NCI-H2196 (cell line): Measurements from ENCODE around the gene SIAH2.

Experiments used
- DNase-seq: peaks from one replicate; lab custom pipeline; 2025; ENCODE audit not compliant: unreplicated experiment; lab: John Stamatoyannopoulos, UW

SIAH2 gene

DNA sequence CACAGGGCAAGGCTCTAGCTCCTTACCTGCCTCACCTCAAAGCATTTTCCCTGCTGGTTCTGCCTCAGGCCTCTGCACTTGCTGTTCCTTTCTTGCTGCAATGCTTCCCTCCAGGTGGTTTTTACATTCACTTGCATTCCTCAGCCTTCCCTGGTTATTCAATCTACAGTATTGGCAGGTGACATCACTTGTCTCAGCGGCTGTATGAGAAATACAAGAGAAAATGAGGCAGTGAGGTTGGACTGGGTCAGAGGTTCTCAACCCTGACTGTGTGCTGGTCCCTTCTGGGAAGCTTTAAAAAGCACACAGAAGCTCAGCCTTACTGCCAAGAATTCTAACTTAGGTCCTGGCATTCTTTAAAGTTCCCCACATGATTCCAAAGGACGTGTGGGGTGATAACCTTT is 26.7 kb downstream of the SIAH2 start:
- DNase-seq = no peak

DNA sequence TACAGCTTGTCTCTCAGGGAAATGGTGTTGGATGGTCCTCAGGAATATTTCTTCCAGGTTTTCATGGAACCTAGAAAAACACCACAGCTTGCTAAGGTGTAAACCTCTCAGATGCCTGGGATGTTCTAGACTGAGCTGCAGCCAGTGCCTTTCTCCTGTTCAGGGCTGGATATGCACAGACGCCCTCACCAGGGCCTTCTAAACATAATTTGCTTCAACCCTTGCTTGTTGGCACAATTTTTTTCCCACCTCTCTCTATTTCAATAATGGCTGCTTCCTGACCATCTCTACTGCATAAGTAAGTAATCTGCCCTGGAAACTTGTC is 28.2 kb downstream of the SIAH2 start:
- no peak for DNase-seq

DNA sequence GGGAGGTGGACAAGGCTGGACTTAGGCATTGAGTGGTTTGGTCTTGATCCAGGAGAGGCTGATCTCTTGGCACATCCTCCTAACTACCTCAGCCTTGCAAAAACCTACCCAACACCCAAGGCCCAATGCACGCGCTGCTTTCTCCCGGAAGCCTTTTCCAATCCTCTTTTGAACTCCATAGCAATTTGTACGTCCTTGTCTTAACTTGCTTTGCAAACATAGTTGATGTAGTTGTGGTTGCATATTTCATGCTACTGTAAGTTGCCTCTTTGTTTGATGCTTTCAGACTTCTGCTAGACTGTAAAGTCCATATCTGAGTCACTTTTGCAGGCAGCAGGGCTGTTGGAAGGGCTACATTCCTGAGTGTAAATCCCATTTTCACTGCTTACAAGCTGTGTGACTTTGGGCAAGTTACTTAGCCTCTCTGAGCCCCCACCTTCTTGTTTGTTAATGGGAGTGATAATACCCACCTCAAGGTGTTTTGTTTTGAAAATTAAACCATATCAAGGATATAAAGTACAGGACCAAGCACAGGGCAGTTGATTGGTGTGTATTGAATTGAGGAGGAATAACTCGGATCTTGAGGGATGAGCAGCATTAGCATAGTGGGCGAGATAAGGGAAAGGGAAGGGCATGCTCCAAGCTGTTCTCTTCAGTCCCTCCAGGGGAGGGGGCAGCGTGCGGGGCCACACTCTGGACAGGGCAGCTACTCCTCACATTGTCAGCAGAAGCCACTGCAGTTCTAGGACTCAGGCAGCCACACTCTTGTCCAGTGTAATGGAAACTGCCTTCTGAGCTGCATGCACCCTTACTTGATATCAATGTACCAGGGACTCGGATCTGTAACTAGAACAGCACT is 28.8 kb downstream of the SIAH2 start:
- DNase-seq = no peak

DNA sequence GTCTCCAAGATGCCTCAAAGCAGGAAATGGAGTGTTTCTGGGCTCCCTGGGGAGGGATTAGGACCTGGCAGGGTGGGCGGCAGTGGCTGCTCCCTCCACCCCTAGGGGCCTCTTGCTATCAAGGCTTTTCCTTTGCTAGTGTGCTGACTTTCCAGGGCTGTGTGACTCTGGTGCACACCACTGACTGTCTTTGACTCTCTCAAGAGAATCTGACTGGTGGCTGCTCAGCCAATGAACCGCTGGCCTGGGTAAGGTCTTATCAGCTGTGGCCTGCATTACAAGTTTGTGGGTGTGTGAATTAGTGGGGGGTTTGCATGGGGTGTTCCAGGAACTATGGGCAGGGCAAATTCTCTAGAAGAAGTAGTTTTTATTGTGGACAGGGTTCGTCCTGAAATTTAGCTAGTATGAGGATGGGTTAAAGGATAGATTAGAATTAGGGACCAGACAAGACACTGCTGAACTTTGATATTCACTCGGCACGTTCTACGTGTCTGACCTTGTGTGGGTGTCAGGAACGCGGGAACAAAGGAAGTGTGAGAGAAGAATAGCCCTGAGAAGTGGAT is 29.5 kb downstream of the SIAH2 start:
- no peak for DNase-seq

DNA sequence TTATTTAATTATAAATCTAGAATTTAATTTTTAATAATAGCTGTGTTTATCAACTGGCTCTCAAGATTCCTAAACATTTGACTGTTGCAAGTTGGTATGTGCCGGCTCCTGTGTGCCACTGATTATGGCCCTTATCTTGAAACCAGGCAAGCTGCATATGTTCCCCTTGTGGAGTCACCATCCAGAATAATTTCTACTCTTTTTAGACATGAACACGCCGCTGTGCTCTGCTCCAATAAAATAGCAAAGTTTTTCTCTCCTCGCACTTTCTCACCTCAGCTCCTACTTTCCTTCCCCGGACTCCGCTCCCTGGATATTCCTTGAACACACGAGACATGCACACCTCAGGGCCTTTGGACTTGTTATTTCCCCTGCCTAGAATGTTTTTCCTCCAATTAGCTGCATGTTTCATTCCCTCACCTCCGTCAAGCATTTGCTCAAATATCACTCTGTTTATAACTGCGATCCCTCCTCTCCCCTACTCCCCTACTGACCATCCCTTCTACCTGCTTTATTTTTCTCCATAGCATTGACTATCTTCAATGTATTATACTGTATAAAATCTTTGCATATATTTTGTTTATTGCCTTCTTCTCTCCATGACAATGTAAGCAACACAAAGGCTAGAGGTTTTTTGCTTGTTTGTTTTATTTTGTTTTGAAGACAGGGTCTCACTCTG is 33.1 kb downstream of the SIAH2 start:
- DNase-seq = no peak

DNA sequence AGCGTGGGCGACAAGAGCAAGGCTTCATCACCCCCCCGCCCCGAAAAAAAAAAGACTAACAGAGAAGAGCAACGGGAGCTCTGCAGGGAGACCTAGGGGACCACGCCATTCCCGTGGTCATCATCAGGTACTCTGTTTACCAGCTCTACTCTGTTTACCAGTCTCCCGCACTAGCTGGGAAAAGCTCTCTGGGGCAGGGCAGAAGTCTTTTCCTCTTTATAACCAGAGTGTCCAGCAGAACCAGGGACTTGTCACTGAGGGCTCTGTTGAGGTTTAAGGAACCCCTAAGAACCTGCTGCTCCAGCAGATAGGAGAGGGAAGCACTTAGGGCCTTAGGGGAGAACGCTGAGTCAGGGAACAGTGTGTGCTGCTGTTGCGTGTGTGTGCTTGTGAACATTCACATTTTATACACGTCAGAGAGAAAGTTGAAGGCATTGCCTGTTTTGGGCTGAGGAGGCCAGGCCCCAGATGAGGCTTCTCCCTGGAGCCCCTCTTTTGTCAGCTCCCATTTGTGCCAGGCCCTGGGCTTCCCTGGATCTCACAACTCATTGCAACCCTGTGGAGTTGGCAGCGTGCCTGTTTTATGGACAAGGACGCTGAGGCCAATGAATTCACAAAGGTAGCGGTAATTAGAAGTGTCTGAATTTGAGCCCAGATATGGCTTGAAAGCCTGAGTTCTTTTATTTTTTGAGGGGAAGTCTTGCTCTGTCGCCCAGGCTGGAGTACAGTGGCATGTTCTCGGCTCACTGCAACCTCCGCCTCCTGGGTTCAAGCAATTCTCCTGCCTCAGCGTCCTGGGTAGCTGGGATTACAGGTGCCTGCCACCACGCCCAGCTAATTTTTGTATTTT is 35.1 kb downstream of the SIAH2 start:
- DNase-seq = no peak

DNA sequence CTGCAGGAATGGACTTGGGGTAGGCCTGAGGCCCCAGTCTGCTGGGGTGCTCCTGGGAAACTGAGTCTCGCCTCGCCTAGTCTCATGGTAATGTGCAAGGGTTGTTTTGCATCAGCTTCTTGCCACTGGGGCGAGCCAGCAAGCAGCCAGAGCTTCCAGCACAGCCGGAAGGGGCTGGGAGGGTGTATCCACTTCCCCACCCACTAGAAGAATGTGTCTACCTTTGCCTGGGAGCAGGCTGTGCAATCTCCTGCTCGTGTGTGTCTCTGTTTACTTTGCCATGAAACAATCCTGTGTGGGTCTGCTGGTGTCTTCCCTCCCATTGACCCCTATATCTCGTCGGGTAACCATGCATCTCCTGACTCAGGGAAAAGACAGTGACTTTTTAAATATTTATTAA is 37.4 kb downstream of the SIAH2 start:
- no peak for DNase-seq

DNA sequence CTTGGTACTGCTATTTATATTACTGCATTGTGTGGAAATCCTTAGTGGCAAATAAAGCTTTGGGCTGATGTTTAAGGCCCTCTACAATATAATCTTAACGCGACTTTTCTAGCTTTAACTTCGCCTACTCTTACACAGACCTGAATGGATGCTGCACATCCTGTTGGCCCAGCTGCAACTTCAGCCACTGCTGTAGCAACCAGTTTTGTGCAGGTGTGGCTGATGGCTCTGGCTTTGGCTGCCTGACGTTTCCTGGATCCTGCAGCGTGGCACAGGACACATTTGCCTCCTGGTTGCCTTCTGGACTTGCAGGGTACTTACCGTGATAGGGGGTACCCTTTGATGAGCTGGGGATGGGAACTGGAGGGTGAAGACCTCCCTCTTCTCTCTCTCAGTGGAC is 39.0 kb downstream of the SIAH2 start:
- no peak for DNase-seq

DNA sequence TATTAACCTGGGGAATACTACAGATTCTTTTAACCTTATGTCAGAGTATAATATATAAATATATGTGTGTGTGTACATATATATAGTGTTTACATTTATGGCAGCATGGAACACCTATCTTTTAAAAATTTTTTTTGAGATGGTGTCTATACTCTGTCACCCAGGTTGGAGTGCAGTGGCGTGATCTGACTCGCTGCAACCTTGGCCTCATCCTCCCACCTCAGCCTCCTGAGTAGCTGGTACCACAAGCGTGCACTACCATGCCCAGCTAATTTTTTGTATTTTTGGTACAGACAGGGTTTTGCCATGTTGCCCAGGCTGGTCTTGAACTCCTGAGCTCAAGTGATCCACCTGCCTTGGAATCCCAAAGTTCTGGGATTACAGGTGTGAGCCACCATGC is 40.7 kb downstream of the SIAH2 start:
- DNase-seq = no peak

DNA sequence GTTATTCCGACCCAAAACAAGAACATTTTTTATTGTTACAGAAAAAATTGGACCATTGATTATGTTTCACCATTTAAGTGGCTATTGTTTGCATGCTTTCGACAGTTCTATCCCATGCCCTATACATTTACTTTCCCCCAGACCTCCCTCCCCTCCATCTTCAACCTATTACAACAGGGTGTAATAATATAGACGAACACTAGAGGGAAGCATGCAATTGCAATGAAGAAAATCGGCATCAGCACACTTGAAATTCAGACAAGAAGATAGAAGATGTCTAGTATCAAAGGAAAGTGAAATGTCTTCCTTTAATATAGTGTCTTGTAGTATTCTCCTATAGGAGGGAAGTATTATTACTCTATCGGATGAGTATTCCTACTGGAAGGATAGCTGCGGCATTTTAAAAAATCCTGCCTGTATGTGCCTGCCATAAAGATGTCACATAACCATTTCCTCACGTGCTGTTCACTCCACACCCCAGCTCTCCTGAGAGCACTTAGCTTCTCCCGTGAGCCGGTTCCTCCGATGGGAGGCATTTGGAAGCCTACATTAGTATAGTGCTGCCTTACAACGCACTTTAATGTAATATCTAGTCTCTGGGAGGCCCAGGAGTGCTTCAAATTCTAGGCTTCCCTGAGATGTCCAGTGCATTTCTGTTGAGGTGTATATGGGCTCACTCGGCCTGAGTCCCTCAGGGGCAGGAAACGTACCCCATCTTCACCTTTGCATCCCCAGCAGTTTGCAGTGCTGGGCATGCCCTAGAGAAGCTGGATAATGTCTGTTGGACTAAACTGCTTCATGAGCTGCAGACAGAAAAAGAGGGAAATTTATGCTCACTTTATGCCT is 41.5 kb downstream of the SIAH2 start:
- peak; percentile 61 for DNase-seq

DNA sequence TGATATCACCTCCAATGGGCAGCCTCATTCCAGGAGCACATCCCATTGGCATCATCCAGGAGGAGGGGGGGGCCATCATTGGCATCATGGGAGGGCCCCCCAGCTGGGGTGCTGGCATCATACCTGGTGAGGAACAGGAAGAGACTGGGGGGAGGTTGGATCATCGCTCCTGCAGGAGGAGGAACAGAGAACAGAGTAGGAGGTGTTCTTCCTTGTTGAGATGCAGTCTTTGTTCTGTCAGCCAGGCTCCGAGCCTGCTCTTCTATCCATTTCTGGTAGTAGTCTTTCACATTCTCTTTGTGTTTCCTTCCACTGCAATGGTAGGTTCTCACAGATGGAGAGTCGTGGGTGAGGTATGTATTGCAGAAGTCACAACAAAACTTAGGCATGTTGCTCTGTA is 42.5 kb downstream of the SIAH2 start:
- DNase-seq = no peak

DNA sequence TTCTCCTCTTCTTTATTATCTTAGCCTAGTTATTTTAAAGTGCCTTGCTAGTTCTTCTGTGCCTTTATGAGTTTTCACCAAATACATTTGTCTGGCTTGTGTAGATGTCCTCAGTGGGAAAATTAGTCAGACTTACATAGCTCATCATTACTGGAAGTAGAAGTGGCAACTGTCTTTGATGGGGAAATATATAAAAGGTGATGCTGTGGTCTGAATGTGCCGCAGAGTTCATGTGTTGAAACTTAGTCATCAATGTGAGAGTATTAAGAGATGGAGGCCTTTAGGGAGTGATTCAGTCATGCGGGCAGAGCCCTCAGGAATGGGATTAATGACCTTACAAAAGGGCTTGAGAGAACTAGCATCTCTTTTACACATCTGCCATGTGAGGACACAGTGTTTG is 52.9 kb downstream of the SIAH2 start:
- no peak for DNase-seq

DNA sequence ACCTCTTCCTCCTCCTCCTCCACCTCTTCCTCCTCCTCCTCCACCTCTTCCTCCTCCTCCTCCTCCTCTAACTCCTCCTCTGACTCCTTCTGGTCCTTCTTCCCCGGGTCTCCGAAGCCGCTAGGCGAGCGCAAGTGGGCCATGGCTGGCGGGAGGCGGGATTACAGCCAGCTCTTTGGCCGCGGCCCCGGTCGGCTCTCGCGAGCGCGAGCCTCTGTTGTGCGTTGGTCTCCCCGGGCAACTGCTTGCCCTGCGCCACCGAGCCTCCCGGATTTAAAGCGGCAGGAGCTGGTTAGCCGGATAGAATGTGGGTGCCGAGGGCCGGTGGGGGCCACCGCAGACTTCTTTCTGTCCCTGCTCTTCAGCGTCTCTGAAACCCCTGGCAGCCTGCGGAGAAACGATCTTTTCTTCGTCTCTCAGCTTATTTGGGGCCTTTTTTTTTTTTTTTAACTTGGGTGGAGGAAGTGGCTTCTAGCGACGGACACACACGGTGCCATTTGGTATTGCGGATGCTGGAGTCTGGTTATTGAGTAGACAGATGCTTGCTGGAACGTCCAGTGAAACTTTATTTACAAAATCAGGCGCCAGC is 59.1 kb downstream of the SIAH2 start, which contains the start of gene ERICH6:
Gene ERICH6 (minus strand): TSS at position 165 of the 589 bp plus-strand sequence. CDS start 22 bp downstream, at position 143.
- DNase-seq = peak; percentile 87

DNA sequence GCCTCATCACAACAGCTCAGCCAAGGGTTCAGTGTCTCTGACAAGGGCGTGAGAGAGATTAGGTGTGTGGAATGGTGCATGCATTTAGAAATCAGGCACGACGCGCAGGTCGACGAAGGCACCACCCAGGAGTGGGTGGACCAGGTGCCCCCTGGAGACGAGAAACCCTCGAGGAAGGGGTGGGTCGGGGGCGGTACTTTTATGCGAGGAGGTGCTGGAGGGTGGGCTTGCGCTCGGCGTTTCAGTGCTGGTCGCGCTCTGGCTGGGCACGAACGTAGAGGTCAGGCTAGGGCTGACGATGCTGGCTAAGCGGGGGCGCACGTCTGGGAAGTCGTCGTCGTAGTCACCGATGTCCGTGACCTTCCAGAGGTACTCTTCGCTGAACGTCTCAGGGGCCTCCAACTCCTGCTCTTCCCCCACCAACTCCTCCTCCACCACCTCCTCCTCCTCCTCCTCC is 59.6 kb downstream of the SIAH2 start:
- no peak for DNase-seq

DNA sequence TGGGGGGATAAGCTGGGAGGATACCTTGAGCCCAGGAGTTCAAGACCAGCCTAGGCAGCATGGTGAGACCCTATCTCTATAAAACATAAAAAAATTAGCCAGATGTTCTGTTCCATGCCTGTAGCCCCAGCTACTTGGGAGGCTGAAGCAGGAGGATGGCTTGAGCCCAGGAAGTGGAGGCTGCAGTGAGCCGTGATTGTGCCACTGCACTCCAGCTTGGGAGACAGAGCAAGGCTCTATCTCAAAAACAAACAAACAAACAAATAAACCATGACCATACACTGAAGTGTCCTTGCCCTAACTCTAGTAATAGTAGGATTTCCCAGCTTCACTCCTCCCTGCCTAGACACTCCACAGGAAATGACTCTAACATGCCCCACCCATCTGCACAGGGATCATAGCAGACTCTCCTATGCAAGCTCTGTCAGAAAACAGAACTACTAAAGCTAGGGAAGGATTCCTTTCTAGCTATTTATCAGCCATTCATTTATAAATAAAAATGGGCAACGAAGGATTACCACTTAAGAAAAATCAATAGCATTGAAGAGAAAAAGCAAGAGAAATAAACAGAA is 63.8 kb downstream of the SIAH2 start:
- DNase-seq = no peak

DNA sequence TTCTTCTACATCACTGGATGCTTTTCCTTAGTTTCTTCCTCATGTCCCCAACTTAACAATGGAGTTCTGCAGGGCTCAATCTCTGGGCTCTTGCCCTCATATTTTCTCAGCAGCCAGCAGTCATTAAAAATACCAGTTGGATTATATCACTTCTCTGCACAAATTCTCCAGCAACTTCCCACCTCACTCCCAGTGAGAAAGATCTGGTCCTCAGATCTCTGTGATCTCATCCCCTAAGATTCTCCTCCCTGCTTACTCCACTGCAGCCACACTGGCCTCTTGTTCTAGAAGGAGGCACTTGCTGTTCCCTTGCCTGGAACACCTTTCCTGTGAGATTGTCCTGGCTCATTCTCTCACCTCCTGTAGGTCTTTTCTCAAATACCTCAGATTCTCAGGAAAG is 65.3 kb downstream of the SIAH2 start:
- no peak for DNase-seq

DNA sequence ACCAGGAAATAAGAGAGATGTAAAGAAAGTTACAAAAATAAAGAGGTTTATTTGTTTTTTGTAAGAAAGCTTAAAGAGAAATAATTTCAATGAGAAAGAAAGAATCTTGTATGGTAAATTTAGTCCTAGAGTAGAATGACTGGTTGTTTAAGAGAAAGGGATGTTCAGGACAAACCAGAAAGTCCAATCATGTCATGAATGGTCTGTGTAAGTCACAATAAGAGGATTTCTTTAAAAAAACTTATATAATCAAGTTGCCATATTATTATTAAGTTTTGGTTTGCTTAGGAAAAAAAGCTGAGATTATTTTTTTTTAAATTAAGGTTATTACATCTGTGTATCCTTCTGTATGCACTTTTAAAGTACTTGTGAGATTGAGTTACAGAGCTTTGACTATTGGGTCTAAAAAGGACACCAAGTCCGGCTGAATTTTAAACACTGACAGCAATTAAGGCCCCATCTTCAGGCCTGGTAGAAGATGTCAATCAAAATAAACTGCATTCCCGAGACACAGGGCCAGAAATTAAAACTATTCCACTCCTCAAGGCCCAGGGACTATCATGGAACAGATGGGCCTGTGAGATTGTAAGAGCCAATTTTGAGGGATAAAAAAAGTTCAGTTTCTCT is 71.4 kb downstream of the SIAH2 start:
- no peak for DNase-seq
